Measurements from ENCODE around the gene AGAP1.

DNA sequence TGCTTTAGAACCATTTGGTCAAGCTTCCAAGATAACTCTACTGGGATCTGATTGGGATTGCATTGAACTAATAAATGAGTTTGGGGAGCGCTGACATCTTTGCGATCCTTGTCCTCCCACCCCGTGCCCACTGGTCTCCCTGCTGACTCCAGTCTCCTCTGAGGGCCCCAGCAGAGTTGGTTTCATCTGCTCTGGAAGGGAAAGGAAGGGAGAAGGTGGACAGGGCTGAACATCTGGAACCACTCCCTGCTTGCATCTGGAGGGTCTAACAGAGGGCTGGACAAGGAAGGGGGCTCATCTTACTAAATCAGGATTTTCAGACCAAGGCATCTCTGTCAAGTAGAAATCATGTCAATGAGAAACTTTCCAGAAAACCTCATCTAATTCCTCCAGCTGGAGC, 661.6 kb downstream of the AGAP1 start:
- TF ChIP-seq CTCF (conservative IDR thresholded peaks at IDR 0.05; ENCODE audit: low read length), result no peak
- no peak for TF ChIP-seq EZH2phosphoT487 (IDR thresholded peaks at IDR 0.05; ENCODE audit: borderline replicate concordance, low read depth, low read length)

Data from OCI-LY7 (cell line).